ENCODE results near the gene RBMY1A1. TPM values are rescaled to one million over a fixed set of nuclear protein-coding genes. Genes with fewer than 3 reads are reported as not detected.
"Not testable (repeated sequence)": the region's sequence is repeated elsewhere in the genome, so short reads cannot be mapped to it uniquely, and the experiment has no call there.

RBMY1A1 gene
- not detected for total RNA-seq (2021; fragmentation: NEBNext Ultra II Directional; extraction: Animal tissue kit (Norgen Biotek cat#: 25700))
- long read RNA-seq: 0 reads

- not testable (repeated sequence) for H3K27ac Mint-ChIP-seq; H3K4me1 Mint-ChIP-seq (ENCODE audit: low read depth); H3K4me3 Mint-ChIP-seq; DNase-seq; H3K27me3 Mint-ChIP-seq (ENCODE audit: insufficient read depth); H3K9me3 Mint-ChIP-seq; H3K36me3 Mint-ChIP-seq (ENCODE audit: low read depth)
Measured at GRCh38 chrY:21534579-21534978, at the start of gene RBMY1A1. Gene RBMY1A1, plus strand, starts transcription at chrY:21534879. Its CDS starts 2,013 bp downstream, at chrY:21536892.

DNA sequence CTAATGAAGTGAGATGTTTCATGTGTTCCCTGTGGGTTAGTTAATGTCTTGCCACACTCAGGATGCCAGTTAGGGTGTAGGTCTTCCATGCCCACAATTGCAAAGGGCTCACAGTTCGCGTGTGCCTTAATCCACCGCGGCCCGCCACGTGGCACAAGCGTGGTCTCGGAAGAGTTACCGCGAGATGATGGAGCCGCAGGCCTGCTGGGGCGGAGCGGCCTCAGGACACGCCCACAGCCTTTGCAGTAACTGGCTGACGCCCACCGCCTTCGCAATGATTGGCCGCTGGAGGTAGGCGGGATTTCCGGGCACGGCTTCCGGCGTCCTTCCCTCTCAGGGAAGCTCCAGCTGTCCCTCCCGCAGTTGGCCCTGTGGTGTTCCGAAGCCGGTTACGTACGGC is 23.6 kb upstream of the RBMY1A1 start, which contains the start of gene RBMY1B:
Gene RBMY1B (plus strand): TSS at position 301 of the 400 bp plus-strand sequence. CDS start 2,013 bp downstream, outside the sequence.
- not testable (repeated sequence) for H3K27ac Mint-ChIP-seq; H3K36me3 Mint-ChIP-seq (ENCODE audit: low read depth); H3K27me3 Mint-ChIP-seq (ENCODE audit: insufficient read depth)

GRCh38 chrY:21559316-21559984 is 24.8 kb downstream of the RBMY1A1 start:
- DNase-seq; H3K9me3 Mint-ChIP-seq; H3K36me3 Mint-ChIP-seq (ENCODE audit: low read depth); H3K4me3 Mint-ChIP-seq; H3K27ac Mint-ChIP-seq; H3K27me3 Mint-ChIP-seq (ENCODE audit: insufficient read depth); H3K4me1 Mint-ChIP-seq (ENCODE audit: low read depth): not testable (repeated sequence)

More for the DNA sequence above, 23.6 kb upstream of the RBMY1A1 start, which contains the start of gene RBMY1B:
- H3K4me3 Mint-ChIP-seq; H3K4me1 Mint-ChIP-seq (ENCODE audit: low read depth); DNase-seq; H3K9me3 Mint-ChIP-seq: not testable (repeated sequence)

DNA sequence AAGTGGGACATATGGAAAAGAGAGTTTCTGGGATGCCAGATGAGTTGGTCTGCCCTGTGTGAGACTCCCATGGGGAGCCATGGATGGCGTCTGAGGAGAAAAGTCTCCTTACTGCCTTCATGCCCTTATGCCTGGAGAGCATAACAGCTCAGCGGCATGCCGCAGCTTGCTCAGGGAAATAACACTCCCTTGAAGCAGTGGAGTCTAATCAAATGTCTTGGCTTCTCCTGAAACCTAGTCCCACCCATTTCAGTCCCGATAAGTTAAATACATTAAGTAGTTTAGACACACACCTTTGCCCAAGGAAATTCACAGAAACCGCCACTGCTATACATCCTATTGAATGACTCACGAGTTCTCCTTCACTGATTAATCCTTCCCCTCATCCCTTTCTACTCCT is 50.8 kb downstream of the RBMY1A1 start:
- TF ChIP-seq, protein P1, sequence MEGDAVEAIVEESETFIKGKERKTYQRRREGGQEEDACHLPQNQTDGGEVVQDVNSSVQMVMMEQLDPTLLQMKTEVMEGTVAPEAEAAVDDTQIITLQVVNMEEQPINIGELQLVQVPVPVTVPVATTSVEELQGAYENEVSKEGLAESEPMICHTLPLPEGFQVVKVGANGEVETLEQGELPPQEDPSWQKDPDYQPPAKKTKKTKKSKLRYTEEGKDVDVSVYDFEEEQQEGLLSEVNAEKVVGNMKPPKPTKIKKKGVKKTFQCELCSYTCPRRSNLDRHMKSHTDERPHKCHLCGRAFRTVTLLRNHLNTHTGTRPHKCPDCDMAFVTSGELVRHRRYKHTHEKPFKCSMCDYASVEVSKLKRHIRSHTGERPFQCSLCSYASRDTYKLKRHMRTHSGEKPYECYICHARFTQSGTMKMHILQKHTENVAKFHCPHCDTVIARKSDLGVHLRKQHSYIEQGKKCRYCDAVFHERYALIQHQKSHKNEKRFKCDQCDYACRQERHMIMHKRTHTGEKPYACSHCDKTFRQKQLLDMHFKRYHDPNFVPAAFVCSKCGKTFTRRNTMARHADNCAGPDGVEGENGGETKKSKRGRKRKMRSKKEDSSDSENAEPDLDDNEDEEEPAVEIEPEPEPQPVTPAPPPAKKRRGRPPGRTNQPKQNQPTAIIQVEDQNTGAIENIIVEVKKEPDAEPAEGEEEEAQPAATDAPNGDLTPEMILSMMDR (IDR thresholded peaks at IDR 0.05): no peak

GRCh38 chrY:21586454-21586853 is 51.8 kb downstream of the RBMY1A1 start:
- H3K9me3 Mint-ChIP-seq; H3K36me3 Mint-ChIP-seq (ENCODE audit: low read depth): not testable (repeated sequence)

More for the DNA sequence above, 50.8 kb downstream of the RBMY1A1 start:
- no peak for DNase-seq
- H3K9me3 Mint-ChIP-seq: peaks cover 5% of the 10 kb centered on the region; the same call in 1 of the 2 replicates
- no peaks in the 10 kb centered on the region; the same call in 1 of the 2 replicates for H3K27me3 Mint-ChIP-seq (ENCODE audit: insufficient read depth)
- H3K4me1 Mint-ChIP-seq (ENCODE audit: low read depth): no peaks in the 10 kb centered on the region
- no peak overlapping the region for H3K27ac Mint-ChIP-seq
- H3K4me3 Mint-ChIP-seq: no peak overlapping the region
- H3K36me3 Mint-ChIP-seq (ENCODE audit: low read depth): no peaks in the 10 kb centered on the region

GRCh38 chrY:21592059-21592458 is 57.4 kb downstream of the RBMY1A1 start:
- Mint-ChIP-seq H3K9me3 (peaks cover 4% of the 10 kb centered on the region), H3K36me3 (ENCODE audit: low read depth) (no peaks in the 10 kb centered on the region), H3K4me1 (ENCODE audit: low read depth) (no peaks in the 10 kb centered on the region)

More at GRCh38 chrY:21586454-21586853, 51.8 kb downstream of the RBMY1A1 start:
- DNase-seq; H3K4me3 Mint-ChIP-seq; H3K27me3 Mint-ChIP-seq (ENCODE audit: insufficient read depth); H3K4me1 Mint-ChIP-seq (ENCODE audit: low read depth); H3K27ac Mint-ChIP-seq: not testable (repeated sequence)

GRCh38 chrY:21596287-21596686 is 61.6 kb downstream of the RBMY1A1 start:
- peaks cover 11% of the 10 kb centered on the region for H3K9me3 Mint-ChIP-seq
- not testable (repeated sequence) for H3K27ac Mint-ChIP-seq; DNase-seq; H3K36me3 Mint-ChIP-seq (ENCODE audit: low read depth); H3K4me3 Mint-ChIP-seq; H3K27me3 Mint-ChIP-seq (ENCODE audit: insufficient read depth); H3K4me1 Mint-ChIP-seq (ENCODE audit: low read depth)

More at GRCh38 chrY:21592059-21592458, 57.4 kb downstream of the RBMY1A1 start:
- Mint-ChIP-seq H3K27ac (no peak overlapping the region), H3K27me3 (ENCODE audit: insufficient read depth) (no peaks in the 10 kb centered on the region), H3K4me3 (no peak overlapping the region)
- TF ChIP-seq, protein P1 (IDR thresholded peaks at IDR 0.05): no peak
- DNase-seq: no peak

Other genes with a start within 250 kb of the RBMY1A1 start
- gene RBMY1B, start 23.5 kb upstream of the RBMY1A1 start, total RNA-seq (2021; fragmentation: NEBNext Ultra II Directional; extraction: Animal tissue kit (Norgen Biotek cat#: 25700)): not detected

Data from HFFc6 (cell line).